Bone marrow (tissue), 2 donors: ENCODE measurements around the gene GATM.
"Not testable (repeated sequence)": the region's sequence is repeated elsewhere in the genome, so short reads cannot be mapped to it uniquely, and the experiment has no call there.

Experiments used
- DNase-seq, 2 donors: peaks; one replicate each; lab custom pipeline; 2025; lab: John Stamatoyannopoulos, UW

The GATM gene

GRCh38 chr15:45354711-45355110, 23.6 kb downstream of the GATM start:
- DNase-seq = no peak

DNA sequence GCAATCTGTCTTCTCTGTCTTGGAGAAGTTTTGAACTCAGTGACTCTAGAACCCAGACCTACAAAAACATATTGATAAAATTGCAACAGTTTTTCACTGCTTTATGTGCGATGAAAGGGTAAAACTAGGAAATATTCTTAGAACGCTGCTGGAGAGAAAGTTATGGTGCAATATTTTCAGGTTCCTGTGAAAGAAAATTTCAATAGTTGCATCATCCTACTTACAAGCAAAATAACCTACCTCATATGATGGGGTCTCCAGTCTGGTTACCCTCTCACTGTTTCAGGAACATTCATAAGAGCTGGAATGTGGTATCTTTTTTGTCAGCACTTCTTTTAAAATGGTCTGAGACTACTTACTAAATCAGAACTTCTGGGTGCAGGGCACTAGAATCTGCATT, 27.1 kb downstream of the GATM start:
- DNase-seq = no peak

- DNase-seq = no peak
Observed at GRCh38 chr15:45349623-45350022, 28.7 kb downstream of the GATM start.

GRCh38 chr15:45347989-45348388, 30.4 kb downstream of the GATM start:
- no peak for DNase-seq

- DNase-seq = no peak
Observed at GRCh38 chr15:45347033-45347432, 31.3 kb downstream of the GATM start.

GRCh38 chr15:45346381-45346780, 32.0 kb downstream of the GATM start:
- no peak for DNase-seq

GRCh38 chr15:45343258-45343860, 35.0 kb downstream of the GATM start:
- DNase-seq = no peak

- no peak for DNase-seq
Observed at GRCh38 chr15:45341790-45342189, 36.6 kb downstream of the GATM start.

DNA sequence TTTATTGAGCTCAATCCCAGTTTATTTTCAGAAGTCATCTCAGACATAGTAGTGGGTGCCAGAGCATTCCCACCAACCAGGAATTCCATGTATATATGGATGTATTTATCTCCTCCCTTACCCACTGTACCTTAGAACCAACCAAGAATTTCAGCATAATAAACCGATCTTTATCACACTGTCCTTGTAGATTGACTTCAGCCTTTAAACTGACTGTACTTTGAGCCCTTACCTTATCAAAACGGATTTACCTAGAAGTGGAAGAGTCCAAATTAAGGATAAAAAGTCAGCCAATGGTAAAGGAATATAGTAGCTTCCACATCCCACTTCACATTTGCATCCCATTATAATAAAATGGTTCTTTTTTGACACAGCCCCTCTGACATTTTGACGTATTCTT, 37.9 kb downstream of the GATM start:
- no peak for DNase-seq

DNA sequence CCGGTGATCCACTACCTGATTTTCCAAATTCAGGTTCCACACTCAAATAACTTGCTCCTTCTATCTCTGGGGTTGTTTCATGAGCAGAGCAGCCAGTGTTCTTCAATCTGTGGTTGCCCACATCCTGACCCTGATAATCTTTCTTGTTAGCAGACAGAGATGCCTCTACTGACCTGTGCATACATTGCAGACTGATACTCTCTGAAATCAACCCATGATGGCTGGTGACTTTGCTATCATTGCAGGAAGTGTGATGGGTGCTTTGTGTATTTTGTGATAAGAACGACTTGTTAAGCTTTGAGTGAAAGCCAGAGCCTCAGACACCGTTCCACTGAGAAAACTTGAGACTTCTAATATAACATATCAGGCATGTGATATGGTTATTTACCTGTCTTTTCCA, 39.9 kb downstream of the GATM start:
- no peak for DNase-seq

GRCh38 chr15:45337224-45337623, 41.1 kb downstream of the GATM start:
- DNase-seq = no peak

GRCh38 chr15:45333550-45333949, 44.8 kb downstream of the GATM start:
- no peak for DNase-seq

GRCh38 chr15:45332694-45333093, 45.6 kb downstream of the GATM start:
- no peak for DNase-seq

DNA sequence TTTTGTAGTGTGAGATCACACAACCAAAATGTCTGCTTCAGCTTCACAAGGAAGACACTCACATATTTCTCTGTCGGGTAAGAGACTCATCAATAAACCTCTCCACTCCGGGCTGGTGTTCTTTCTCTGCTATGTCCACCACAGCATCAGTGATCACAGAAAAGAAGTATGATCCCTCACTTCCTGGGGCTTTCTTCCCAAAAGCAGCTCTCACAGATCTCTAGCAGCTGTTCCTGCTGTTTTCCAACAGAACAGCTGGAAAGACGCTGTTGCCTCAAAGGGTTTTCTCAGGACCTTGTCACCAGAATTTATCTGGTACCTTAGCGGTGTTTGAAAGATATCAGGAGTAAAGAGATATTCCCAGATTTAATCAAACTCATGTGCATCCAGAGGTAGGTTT, 46.4 kb downstream of the GATM start:
- DNase-seq = no peak

GRCh38 chr15:45328663-45329062, 49.7 kb downstream of the GATM start:
- no peak for DNase-seq

DNA sequence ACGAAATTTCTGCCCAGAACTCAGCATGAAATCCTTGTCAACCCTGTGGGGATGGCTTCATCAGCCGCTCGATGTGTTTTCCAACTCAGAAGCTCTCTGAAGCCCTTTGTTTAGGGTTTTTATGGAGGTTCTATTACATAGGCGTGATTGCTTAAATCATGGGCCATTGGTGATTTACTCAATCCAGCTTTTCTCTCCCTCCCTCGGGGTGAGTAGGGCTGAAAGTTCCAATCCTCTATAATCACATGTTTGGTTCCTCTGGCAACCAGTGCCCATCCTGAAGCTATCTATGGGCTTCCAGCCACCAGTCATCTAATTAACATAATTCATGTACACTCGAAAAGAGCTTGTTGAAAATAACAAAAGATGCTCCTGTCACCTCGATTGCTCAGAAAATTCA, 51.6 kb downstream of the GATM start:
- no peak for DNase-seq

DNA sequence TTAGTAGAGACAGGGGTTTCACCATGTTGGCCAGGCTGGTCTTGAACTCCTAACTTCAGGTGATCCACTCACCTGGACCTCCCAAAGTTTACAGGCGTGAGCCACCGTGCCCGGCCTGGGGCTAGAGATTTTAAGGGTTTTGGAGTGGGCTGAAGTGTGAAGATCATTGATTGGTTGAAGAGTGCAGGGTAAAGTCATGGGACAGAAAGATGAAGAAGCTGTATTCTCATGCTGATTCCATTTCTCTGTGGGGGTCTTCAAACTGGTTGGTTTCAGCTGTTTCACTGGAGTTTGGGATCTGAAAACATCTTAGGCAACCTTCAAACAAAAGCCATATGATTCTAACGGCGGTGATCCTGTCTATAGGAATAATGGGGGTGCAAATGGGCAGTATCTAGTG, 52.1 kb downstream of the GATM start:
- DNase-seq = no peak

GRCh38 chr15:45320581-45321205, 57.7 kb downstream of the GATM start:
- no peak for DNase-seq

DNA sequence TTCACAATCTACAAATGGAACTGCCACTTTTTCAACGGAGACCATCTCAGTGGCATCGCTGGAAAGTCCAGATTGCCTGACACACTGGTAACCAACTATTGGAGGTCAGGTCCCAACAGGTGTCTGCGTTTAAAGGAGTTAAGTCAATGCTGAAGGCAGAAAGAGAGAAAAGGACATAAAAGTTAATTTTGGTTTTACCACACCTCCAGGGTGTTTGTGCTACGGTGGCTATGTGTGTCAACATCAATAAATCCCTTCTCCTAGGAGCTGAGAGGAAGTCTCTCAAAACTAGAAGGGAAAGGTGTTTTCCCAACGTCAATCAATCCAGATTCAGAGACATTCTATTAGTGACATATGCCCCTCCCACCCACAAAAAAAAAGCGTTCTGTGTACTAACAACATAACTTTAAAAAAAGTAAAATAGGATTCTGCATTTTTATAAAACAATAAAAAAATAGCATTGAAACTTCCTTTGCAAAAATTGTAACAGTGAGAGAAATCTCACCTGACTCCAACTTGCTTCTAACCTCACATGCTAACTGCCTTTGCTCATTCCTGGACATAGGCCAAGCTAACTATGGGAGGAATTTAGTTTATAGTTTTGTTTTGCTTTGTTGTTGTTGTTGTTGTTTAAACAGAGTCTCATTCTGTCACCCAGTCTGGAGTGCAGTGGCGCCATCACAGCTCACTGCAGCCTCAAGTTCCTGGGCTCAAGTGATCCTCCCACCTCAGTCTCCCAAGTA, 58.7 kb downstream of the GATM start:
- no peak for DNase-seq

- no peak for DNase-seq
Observed at GRCh38 chr15:45314960-45315359, 63.4 kb downstream of the GATM start.

DNA sequence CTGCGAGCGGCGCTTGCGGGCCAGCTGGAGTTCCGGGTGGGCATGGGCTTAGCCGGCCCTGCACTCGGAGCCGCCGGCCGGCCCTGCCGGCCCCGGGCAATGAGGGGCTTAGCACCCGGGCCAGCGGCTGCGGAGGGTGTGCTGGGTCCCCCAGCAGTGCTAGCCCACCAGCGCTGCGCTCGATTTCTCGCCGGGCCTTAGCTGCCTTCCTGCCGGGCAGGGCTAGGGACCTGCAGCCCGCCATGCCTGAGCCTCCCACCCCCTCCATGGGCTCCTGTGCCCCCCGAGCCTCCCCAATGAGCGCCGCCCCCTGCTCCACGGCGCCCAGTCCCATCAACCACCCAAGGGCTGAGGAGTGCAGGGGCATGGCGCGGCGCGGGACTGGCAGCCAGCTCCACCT, 64.2 kb downstream of the GATM start:
- DNase-seq = not testable (repeated sequence)
